GM12872 (cell line): Measurements from ENCODE around the gene VTCN1.

ENCODE experiments used
- TF ChIP-seq, protein P1 (sequence below): IDR thresholded peaks from 3 replicates; pipeline ENCODE4 v1.5.1; 2011; ENCODE audit warnings: low read depth, mild to moderate bottlenecking, low read length, moderate library complexity; ENCODE audit not compliant: insufficient read depth

The VTCN1 gene

GRCh38 chr1:117229217-117229616, 18.5 kb upstream of the VTCN1 start:
- TF ChIP-seq, protein P1, sequence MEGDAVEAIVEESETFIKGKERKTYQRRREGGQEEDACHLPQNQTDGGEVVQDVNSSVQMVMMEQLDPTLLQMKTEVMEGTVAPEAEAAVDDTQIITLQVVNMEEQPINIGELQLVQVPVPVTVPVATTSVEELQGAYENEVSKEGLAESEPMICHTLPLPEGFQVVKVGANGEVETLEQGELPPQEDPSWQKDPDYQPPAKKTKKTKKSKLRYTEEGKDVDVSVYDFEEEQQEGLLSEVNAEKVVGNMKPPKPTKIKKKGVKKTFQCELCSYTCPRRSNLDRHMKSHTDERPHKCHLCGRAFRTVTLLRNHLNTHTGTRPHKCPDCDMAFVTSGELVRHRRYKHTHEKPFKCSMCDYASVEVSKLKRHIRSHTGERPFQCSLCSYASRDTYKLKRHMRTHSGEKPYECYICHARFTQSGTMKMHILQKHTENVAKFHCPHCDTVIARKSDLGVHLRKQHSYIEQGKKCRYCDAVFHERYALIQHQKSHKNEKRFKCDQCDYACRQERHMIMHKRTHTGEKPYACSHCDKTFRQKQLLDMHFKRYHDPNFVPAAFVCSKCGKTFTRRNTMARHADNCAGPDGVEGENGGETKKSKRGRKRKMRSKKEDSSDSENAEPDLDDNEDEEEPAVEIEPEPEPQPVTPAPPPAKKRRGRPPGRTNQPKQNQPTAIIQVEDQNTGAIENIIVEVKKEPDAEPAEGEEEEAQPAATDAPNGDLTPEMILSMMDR, result no peak

- TF ChIP-seq, protein P1, result no peak
Measured at GRCh38 chr1:117225931-117226330, 15.2 kb upstream of the VTCN1 start.

- TF ChIP-seq, protein P1, result no peak
Measured at GRCh38 chr1:117216718-117217117, 6.0 kb upstream of the VTCN1 start.

DNA sequence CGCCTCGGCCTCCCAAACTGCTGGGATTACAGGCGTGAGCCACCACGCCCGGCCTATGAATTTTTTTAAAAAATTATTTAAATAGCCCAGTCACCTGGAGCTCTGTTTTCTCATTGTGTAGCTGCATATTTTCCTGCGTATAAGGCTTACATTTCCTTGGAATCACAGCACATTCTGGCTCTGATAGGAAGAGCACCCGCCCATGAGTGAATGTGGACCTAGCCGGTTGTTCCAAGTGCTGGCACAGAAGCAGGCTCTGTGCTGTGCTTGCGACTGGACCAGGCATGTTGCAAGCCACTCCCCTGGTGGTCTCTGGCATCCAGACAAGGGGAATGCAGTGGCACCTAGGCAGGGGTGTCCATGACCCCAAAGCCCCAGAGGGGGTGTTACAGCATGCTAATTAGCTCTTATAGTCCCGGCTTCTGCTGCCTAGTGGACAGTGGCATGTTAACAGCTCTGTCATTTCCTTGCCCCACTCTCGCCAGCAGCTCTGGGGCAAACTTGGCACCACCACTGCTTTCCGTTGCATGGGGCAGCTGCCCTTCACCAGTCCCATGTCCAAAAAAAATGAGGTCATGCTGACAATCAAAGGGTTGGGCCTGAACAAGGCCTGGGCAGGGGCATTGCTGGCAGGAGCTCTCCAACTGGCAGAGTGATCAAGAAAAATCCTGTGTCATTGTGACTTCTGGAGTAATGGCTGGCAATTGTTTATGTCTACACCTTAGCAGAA, 5.2 kb upstream of the VTCN1 start:
- TF ChIP-seq, protein P1, result no peak

DNA sequence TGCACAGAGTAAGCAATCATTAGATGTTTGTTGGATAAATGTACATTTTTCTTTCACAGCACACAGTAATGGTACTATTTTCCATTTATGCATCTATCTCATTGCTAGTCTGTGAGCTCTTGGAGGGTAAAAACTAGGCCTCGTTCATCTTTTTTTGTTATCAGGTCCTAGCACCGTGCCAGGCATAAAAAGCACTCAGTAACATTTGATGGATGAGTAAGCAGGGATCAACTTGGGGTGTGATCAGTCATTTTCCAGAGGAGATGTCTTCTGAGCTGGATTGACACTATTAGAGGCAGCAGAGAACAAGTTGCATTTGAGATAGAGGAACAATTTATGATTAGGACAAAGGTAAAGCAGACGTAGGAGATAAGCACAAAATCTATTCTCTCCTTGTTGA, 4.3 kb upstream of the VTCN1 start:
- TF ChIP-seq, protein P1, result no peak

- TF ChIP-seq, protein P1, result no peak
Measured at GRCh38 chr1:117213046-117213445, 2.3 kb upstream of the VTCN1 start.

GRCh38 chr1:117210386-117210785, 341 bp downstream of the VTCN1 start:
- TF ChIP-seq, protein P1, result no peak

- TF ChIP-seq, protein P1, result no peak
Measured at GRCh38 chr1:117209094-117209493, 1.6 kb downstream of the VTCN1 start.
